Epithelial cell of esophagus (primary cell): ENCODE measurements around the gene PMIS2.

Experiments used
- DNase-seq: peaks from one replicate; pipeline ENCODE4 v3.0.0; 2010; ENCODE audit warnings: low read depth
- H3K4me3 ChIP-seq: 2 replicates; pipeline ENCODE4 v1.5.1; 2011; ENCODE audit warnings: mild to moderate bottlenecking, low read length, control low read depth
- TF ChIP-seq, protein P1 (sequence below): IDR thresholded peaks from 2 replicates; pipeline ENCODE4 v1.5.1; 2011; ENCODE audit warnings: low read depth, mild to moderate bottlenecking, low read length, control low read depth, inconsistent platforms; ENCODE audit not compliant: insufficient read depth; ENCODE audit errors: missing control alignments

The PMIS2 gene

DNA sequence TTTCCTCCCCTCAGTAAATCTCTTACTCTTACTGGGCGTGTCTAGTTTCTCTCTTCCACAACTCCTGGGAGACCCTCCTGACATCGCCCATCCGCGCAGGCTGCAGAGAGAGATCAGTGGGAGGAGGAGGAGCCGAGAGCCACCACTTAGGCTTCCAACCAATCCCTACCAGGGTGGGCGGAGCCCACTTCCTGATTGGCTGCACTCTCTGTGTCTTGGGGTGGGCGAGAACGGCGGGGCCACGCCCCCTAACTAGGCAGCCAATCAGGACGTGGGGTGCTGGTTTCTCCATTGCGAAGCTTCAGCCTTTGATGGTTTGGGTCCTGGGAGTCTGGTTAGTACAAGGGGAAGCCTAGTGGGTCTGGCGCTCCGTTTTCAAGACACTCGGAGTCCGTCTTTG lies at the start of gene PMIS2:
TSS of gene PMIS2 (plus strand) at position 326 of the 400 bp plus-strand sequence. CDS start 87 bp downstream, outside the sequence.
- DNase-seq, result no peak
- TF ChIP-seq, protein P1, sequence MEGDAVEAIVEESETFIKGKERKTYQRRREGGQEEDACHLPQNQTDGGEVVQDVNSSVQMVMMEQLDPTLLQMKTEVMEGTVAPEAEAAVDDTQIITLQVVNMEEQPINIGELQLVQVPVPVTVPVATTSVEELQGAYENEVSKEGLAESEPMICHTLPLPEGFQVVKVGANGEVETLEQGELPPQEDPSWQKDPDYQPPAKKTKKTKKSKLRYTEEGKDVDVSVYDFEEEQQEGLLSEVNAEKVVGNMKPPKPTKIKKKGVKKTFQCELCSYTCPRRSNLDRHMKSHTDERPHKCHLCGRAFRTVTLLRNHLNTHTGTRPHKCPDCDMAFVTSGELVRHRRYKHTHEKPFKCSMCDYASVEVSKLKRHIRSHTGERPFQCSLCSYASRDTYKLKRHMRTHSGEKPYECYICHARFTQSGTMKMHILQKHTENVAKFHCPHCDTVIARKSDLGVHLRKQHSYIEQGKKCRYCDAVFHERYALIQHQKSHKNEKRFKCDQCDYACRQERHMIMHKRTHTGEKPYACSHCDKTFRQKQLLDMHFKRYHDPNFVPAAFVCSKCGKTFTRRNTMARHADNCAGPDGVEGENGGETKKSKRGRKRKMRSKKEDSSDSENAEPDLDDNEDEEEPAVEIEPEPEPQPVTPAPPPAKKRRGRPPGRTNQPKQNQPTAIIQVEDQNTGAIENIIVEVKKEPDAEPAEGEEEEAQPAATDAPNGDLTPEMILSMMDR, result no peak
- H3K4me3 ChIP-seq, result no peak within 1 kb of the TSS

DNA sequence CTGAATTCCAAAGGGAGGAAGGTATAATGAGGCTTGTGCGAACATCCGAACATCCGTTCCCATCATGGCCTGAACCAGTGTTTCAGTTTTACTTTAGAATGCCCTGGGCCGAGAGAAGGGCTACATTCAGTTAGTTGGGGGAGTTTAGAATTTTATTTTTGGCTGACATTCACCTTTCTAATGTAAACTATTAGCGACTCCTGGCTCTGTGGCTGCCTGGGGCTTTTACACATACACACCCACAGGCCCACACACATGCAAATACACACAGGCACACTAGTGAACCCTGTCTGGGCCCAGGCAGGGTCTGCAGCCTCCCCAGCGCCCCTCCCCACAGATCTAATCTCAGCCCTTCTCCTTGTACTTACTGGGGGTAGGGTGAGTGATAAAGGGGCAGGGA lies 46.7 kb upstream of the PMIS2 start:
- no peak overlapping the region for H3K4me3 ChIP-seq
- TF ChIP-seq, protein P1, result no peak
- no peak for DNase-seq

DNA sequence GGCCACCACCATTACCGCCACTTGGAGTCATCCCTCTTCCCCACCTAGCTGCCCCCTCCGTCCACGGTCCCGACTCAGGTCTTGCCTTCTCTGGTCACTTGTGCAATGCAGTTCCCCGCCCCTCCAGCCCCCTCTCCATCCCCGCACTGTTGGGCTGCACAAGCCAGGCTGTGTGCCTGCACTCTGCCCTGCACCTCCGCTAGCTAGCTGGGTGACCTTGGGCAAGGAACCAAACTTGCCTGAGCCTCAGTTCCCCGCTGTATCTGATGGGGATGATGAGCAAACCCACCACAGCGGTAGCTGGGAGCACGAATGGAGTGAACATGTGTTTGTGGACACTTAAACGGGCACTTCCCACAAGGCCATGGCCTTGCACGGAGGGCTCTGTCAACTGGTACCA lies 46.1 kb upstream of the PMIS2 start:
- DNase-seq, result no peak
- TF ChIP-seq, protein P1, result no peak
- no peak overlapping the region for H3K4me3 ChIP-seq

DNA sequence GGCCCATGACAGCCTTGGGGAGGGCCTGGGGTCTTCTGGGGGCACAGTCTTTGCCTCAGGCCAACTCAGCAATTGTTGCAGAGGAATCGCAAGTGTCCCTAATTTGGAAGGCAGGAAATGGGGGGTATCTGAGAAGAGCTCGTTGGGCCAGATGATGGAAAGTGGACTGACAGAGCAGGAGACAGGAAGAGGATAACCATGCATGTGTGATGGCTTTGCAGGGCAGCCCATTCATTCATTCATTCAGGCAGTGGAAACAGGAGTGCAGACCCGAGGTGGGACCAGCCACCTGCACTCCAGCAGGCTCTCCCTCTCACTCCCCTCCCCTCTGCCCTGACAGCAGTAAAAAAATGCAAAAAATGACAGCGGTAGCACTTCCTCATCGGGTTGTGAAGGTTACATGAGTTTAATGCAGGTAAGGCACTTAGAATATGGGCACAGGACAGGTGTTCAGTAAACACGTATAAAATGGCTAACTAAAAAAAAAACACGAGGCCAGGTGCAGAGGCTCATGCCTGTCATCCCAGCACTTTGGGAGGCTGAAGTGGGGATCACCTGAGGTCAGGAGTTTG lies 45.5 kb upstream of the PMIS2 start:
- DNase-seq, result no peak
- TF ChIP-seq, protein P1, result no peak
- no peak overlapping the region for H3K4me3 ChIP-seq

DNA sequence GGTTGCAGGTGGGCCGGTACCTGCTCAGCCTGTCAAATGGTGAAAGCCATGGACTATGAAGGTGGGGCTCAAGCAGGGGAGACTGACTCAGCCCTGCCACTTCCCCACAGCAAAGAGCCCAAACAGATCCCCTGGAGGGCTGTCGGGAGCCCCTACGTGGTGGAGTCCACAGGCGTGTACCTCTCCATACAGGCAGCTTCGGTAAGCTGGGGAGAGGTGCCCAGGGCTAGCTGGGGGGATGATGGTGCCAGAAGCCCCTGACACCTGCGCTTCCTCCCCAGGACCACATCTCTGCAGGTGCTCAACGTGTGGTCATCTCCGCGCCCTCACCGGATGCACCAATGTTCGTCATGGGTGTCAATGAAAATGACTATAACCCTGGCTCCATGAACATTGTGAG lies 43.8 kb upstream of the PMIS2 start:
- no peak for DNase-seq
- TF ChIP-seq, protein P1, result no peak
- H3K4me3 ChIP-seq, result no peak overlapping the region

DNA sequence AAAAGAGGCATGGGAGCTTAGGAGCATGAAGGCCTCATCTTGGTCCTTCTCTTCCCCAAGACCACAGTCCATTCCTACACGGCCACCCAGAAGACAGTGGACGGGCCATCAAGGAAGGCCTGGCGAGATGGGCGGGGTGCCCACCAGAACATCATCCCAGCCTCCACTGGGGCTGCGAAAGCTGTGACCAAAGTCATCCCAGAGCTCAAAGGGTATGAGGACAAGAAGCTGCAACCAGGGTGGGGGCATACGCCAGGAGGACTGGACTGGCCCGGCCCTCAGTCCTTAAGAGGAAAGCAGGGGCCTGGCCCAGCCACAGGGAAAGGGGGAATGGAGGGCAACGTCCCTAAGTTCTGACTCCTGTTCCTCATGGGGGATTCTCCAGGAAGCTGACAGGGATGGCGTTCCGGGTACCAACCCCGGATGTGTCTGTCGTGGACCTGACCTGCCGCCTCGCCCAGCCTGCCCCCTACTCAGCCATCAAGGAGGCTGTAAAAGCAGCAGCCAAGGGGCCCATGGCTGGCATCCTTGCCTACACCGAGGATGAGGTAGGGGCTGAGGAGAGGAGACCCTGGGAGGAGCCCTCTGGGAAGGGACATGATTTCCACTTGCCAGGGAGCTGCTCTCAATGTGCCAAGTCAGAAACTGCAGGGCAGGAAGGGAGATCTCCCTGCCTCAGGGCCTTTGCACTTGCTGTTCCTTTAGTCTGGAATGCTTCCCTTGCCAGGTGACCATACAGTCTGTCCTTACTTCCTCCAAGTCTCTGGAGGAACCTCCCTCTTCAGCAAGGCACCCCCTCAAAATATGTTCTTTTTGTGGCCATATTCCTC lies 42.5 kb upstream of the PMIS2 start:
- no peak overlapping the region for H3K4me3 ChIP-seq
- TF ChIP-seq, protein P1, result no peak
- DNase-seq, result no peak
